HG03354 (cell line): ENCODE data around the gene TOB1.

Source experiments
- ATAC-seq: cut with Tn5 transposase; IDR thresholded peaks from one replicate; pipeline ENCODE4 v1.9.1; 2021; ENCODE audit warnings: mild to moderate bottlenecking; ENCODE audit not compliant: unreplicated experiment, poor library complexity, severe bottlenecking

TOB1 gene

GRCh38 chr17:50816771-50817751 lies 49.1 kb downstream of the TOB1 start:
- no peak for ATAC-seq

DNA sequence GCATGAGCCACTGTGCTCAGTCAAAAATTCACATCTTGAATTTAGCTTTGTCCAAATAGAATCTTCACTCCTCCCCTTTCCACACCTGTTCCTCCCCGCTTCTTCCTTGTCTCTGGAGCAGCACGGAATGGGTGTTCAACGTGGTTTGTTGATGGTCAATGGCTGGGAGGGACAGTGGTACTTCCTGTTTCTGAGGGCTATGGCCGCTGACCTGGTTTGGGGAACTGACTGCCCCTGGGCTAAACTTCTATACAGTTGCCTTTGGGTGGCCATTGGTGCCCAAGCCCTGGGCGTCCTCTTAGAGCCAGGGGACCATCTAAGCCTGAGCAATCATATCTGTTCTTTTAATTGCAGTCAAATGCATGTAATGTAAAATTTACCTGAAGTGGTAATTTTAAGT lies 49.9 kb downstream of the TOB1 start:
- no peak for ATAC-seq

DNA sequence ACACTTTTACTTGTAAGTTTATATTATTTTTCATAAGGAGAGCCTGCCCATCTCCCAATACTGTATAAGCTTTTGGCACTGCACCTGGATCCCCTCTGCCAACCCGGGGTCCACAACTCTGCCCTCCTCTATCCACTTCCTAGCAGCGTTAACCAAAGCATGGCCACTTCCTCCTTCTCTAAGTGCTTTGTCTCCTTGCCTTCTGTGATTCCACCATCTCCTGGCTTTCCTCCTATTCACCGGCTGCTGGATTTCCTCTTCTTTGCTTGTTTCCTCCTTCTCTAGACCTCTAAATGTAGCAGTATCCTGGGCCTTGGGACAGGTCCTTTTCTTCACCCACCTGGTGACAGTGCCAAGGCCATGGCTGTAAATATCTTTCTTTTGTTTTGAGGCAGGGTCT lies 50.8 kb downstream of the TOB1 start:
- no peak for ATAC-seq

DNA sequence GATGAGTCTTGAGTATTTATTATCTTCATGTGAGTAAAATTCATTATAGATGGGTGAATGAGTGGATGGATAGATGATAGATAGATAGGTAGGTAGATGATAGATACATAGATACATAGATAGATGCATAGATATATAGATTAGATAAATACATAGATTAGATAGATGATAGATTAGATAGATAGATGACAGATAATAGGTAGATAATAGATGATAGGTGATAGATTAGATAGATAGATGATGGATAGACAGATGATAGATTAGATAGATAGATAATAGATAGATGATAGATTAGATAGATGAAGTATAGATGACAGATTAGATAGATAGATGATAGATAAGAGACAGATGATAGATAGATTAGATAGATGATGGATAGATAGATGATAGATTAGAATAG lies 52.6 kb downstream of the TOB1 start:
- no peak for ATAC-seq
